ENCODE measurements around the gene GCC1. TPM values are rescaled to one million over a fixed set of nuclear protein-coding genes. Genes with fewer than 3 reads are reported as not detected.

GCC1 gene
- total and polyA plus RNA-seq, 12 donors, result 1.9 to 19.5 (median 16.4) TPM

GRCh38 chr7:127594490-127594889, 9.1 kb upstream of the GCC1 start:
- TF ChIP-seq CTCF (IDR thresholded peaks at IDR 0.05) (no peak), POLR2A (IDR thresholded peaks at IDR 0.05) (no peak)
- H3K4me1 ChIP-seq (replicated peaks in 1 of 2), result peaks cover under 1 to 4% of the 10 kb centered on the region in 2 donors
- intact Hi-C loops (cut with DNase I), result loop anchor here in 1 of 2 donors (10.0 kb wide), 1 partner anchor 50 kb away; no protein-coding TSS in a partner anchor
- H3K9me3 ChIP-seq (replicated peaks in 1 of 3), result no peaks in the 10 kb centered on the region
- H3K36me3 ChIP-seq (replicated peaks in 1 of 2), result peaks cover 0 to 21% of the 10 kb centered on the region in 2 donors
- WGBS, 4 donors, result 67 to 90% (median 79%) methylated on average over 1 of the region's 1 CpG
- no peak overlapping the region for H3K27ac ChIP-seq
- H3K27me3 ChIP-seq, result no peaks in the 10 kb centered on the region
- H3K4me3 ChIP-seq, result no peak overlapping the region
- peak in 5 of 7 donors; percentile 41 to 65 (median 44) for DNase-seq

- no peak for TF ChIP-seq POLR2A (IDR thresholded peaks at IDR 0.05)
- TF ChIP-seq CTCF (IDR thresholded peaks at IDR 0.05), result no peak
- H3K4me3 ChIP-seq, result no peak overlapping the region
- no peak overlapping the region for H3K27ac ChIP-seq
- intact Hi-C loops (cut with DNase I), result loop anchor here in 1 of 2 donors (10.0 kb wide), 1 partner anchor 52 kb away; no protein-coding TSS in a partner anchor
- WGBS, 4 donors, result 78 to 86% (median 81%) methylated on average over 4 of the region's 4 CpGs
- peaks cover 0 to 21% of the 10 kb centered on the region in 2 donors for H3K36me3 ChIP-seq (replicated peaks in 1 of 2)
- no peak for DNase-seq
- no peaks in the 10 kb centered on the region for H3K9me3 ChIP-seq (replicated peaks in 1 of 3)
- no peaks in the 10 kb centered on the region for H3K27me3 ChIP-seq
- H3K4me1 ChIP-seq (replicated peaks in 1 of 2), result peaks cover 11 to 12% of the 10 kb centered on the region in 2 donors
Observed at GRCh38 chr7:127592550-127592949, 7.2 kb upstream of the GCC1 start.

- no peaks in the 10 kb centered on the region for H3K27me3 ChIP-seq
- H3K4me1 ChIP-seq (replicated peaks in 1 of 2), result peaks cover 12 to 13% of the 10 kb centered on the region in 2 donors
- H3K9me3 ChIP-seq (replicated peaks in 1 of 3), result no peaks in the 10 kb centered on the region
- intact Hi-C loops (cut with DNase I), result loop anchor here in 1 of 2 donors (10.0 kb wide), 1 partner anchor 53 kb away; no protein-coding TSS in a partner anchor
- peaks cover 0 to 21% of the 10 kb centered on the region in 2 donors for H3K36me3 ChIP-seq (replicated peaks in 1 of 2)
- no peak overlapping the region for H3K27ac ChIP-seq
- no peak overlapping the region for H3K4me3 ChIP-seq
- 85 to 93% (median 88%) methylated on average over 6 of the region's 6 CpGs for WGBS, 4 donors
- DNase-seq, result no peak
- no peak for TF ChIP-seq CTCF (IDR thresholded peaks at IDR 0.05)
- TF ChIP-seq POLR2A (IDR thresholded peaks at IDR 0.05), result no peak
Observed at GRCh38 chr7:127591591-127591990, 6.2 kb upstream of the GCC1 start.

- TF ChIP-seq POLR2A (IDR thresholded peaks at IDR 0.05) (no peak), CTCF (IDR thresholded peaks at IDR 0.05) (no peak)
- Histone ChIP-seq H3K36me3 (replicated peaks in 1 of 2) (peaks cover 0 to 21% of the 10 kb centered on the region in 2 donors), H3K27me3 (no peaks in the 10 kb centered on the region), H3K27ac (no peak overlapping the region), H3K9me3 (replicated peaks in 1 of 3) (no peaks in the 10 kb centered on the region), H3K4me3 (no peak overlapping the region), H3K4me1 (replicated peaks in 1 of 2) (peaks cover 12 to 13% of the 10 kb centered on the region in 2 donors)
- WGBS, 4 donors, result 91 to 100% (median 94%) methylated on average over 4 to 7 of the region's 7 CpGs
- DNase-seq, result no peak
- intact Hi-C loops (cut with DNase I), result loop anchor here in 1 of 2 donors (10.0 kb wide), 1 partner anchor 54 kb away; no protein-coding TSS in a partner anchor
Observed at GRCh38 chr7:127591189-127591588, 5.8 kb upstream of the GCC1 start.

Measured in adrenal gland (tissue), 12 donors.